Lung microvascular endothelial cell (primary cell): ENCODE measurements around the gene NTN4. TPM values are rescaled to one million over a fixed set of nuclear protein-coding genes. Genes with fewer than 3 reads are reported as not detected.
A peak's percentile ranks its signal among the peaks of the same experiment; 100 is the strongest.
"Not testable (repeated sequence)": the region's sequence is repeated elsewhere in the genome, so short reads cannot be mapped to it uniquely, and the experiment has no call there.

ENCODE experiments used
- DNase-seq, 2 donors: peaks; one replicate each; pipeline versions ENCODE4 v3.0.0 to v3.0.0-alpha.2; 2010; ENCODE audit warnings: low read depth in 2 of 2
- total RNA-seq: library from RNA; depleted of rRNA; stranded (reverse); fragments of >200 nt; gene quantifications from 2 replicates; pipeline ENCODE4 v1.2.1, GENCODE V29; 2014

The NTN4 gene
- total RNA-seq, 1 donor from 2014 or later: 678 TPM

GRCh38 chr12:95796982-95797289 is 6.4 kb upstream of the NTN4 start:
- DNase-seq: no peak

- no peak for DNase-seq
These were observed 5.8 kb upstream of the NTN4 start for GRCh38 chr12:95796225-95796981.

GRCh38 chr12:95790917-95791849 is 619 bp upstream of the NTN4 start:
- DNase-seq: peak in 1 of 2 donors; percentile 40

- peak; percentile 38 to 48 for DNase-seq
These were observed 1.2 kb downstream of the NTN4 start for GRCh38 chr12:95789126-95790032.

GRCh38 chr12:95788637-95789036 is 1.9 kb downstream of the NTN4 start:
- peak; percentile 45 to 77 for DNase-seq

GRCh38 chr12:95787274-95787818 is 3.2 kb downstream of the NTN4 start:
- DNase-seq: peak; percentile 37 to 54

GRCh38 chr12:95784915-95785314 is 5.6 kb downstream of the NTN4 start:
- DNase-seq: no peak

GRCh38 chr12:95784286-95784685 is 6.3 kb downstream of the NTN4 start:
- DNase-seq: peak in 1 of 2 donors; percentile 60

GRCh38 chr12:95775466-95775865 is 15.1 kb downstream of the NTN4 start:
- DNase-seq: not testable (repeated sequence)

GRCh38 chr12:95774311-95775045 is 16.1 kb downstream of the NTN4 start:
- DNase-seq: peak in 1 of 2 donors; percentile 48

- DNase-seq: no peak
These were observed 17.2 kb downstream of the NTN4 start for GRCh38 chr12:95773320-95773719.

GRCh38 chr12:95767703-95768102 is 22.9 kb downstream of the NTN4 start:
- no peak for DNase-seq

GRCh38 chr12:95766356-95767019 is 24.1 kb downstream of the NTN4 start:
- DNase-seq: no peak

- DNase-seq: no peak
These were observed 25.7 kb downstream of the NTN4 start for GRCh38 chr12:95764848-95765247.

GRCh38 chr12:95763809-95764253 is 26.7 kb downstream of the NTN4 start:
- DNase-seq: peak; percentile 87 to 93

- no peak for DNase-seq
These were observed 28.3 kb downstream of the NTN4 start for GRCh38 chr12:95762123-95762785.

GRCh38 chr12:95760371-95760770 is 30.2 kb downstream of the NTN4 start:
- no peak for DNase-seq

- DNase-seq: no peak
These were observed 30.8 kb downstream of the NTN4 start for GRCh38 chr12:95759718-95760117.

- DNase-seq: no peak
These were observed 31.5 kb downstream of the NTN4 start for GRCh38 chr12:95759039-95759438.
